GM21381 (cell line): ENCODE results near the gene UBE2Q2.

ENCODE experiments used
- ATAC-seq: cut with Tn5 transposase; IDR thresholded peaks from one replicate; pipeline ENCODE4 v1.9.1; 2021; ENCODE audit warnings: mild to moderate bottlenecking, moderate library complexity; ENCODE audit not compliant: unreplicated experiment

UBE2Q2 gene

GRCh38 chr15:75921732-75922703 is 78.8 kb downstream of the UBE2Q2 start:
- no peak for ATAC-seq

GRCh38 chr15:75923756-75924155 is 80.5 kb downstream of the UBE2Q2 start:
- no peak for ATAC-seq

GRCh38 chr15:75924576-75924975 is 81.3 kb downstream of the UBE2Q2 start:
- no peak for ATAC-seq

- no peak for ATAC-seq
These were observed 82.2 kb downstream of the UBE2Q2 start for GRCh38 chr15:75925440-75925839.

GRCh38 chr15:75926931-75927330 is 83.7 kb downstream of the UBE2Q2 start:
- ATAC-seq = no peak

- no peak for ATAC-seq
These were observed 84.4 kb downstream of the UBE2Q2 start for GRCh38 chr15:75927601-75928000.

GRCh38 chr15:75928680-75929608 is 85.7 kb downstream of the UBE2Q2 start:
- ATAC-seq = no peak

- ATAC-seq = no peak
These were observed 86.7 kb downstream of the UBE2Q2 start for GRCh38 chr15:75929799-75930565.

- no peak for ATAC-seq
These were observed 87.6 kb downstream of the UBE2Q2 start for GRCh38 chr15:75930866-75931265.

- ATAC-seq = no peak
These were observed 99.2 kb downstream of the UBE2Q2 start for GRCh38 chr15:75942464-75942863.

- ATAC-seq = no peak
These were observed 100.0 kb downstream of the UBE2Q2 start for GRCh38 chr15:75943246-75943645.

GRCh38 chr15:75943713-75944215 is 100.5 kb downstream of the UBE2Q2 start:
- no peak for ATAC-seq

- ATAC-seq = no peak
These were observed 102.7 kb downstream of the UBE2Q2 start for GRCh38 chr15:75945953-75946352.

- no peak for ATAC-seq
These were observed 103.8 kb downstream of the UBE2Q2 start for GRCh38 chr15:75947092-75947491.

- ATAC-seq = no peak
These were observed 105.6 kb downstream of the UBE2Q2 start for GRCh38 chr15:75948761-75949296.
